ENCODE data around the gene PTGS2. TPM values are rescaled to one million over a fixed set of nuclear protein-coding genes. Genes with fewer than 3 reads are reported as not detected.

The PTGS2 gene
- total RNA-seq (1 to 10 TPM in 6 of 10 donors, under 1 TPM in 4; 0.30 to 7.1 (median 1.8) TPM), polyA plus RNA-seq (under 1 TPM; 0.23 to 0.29 TPM)
- long read RNA-seq, donor 1 = 0 reads
- long read RNA-seq, donor 2, full-length matches to known transcripts = 3 of 3 reads
- long read RNA-seq, donor 2, partial matches to known transcripts = 0 of 3 reads
- long read RNA-seq, donor 2, other reads (novel, unspliced or antisense) = 0 of 3 reads
- long read RNA-seq, donor 3, partial matches to known transcripts = 1 of 1 reads
- long read RNA-seq, donor 3, other reads (novel, unspliced or antisense) = 0 of 1 reads

GRCh38 chr1:186680245-186681061, at the start of gene PTGS2:
TSS of gene PTGS2 (minus strand) at chr1:186680423. CDS start at chr1:186680290, 133 bp downstream.
- peak within 1 kb of the TSS; percentile 18 to 86 (median 80) for H3K27ac ChIP-seq
- peaks cover 0 to 21% (median 10%) of the 10 kb centered on the region in 7 donors for H3K27me3 ChIP-seq
- peak; percentile 63 to 73 for DNase-seq
- no peaks in the 10 kb centered on the region for H3K9me3 ChIP-seq
- H3K4me3 ChIP-seq = peak within 1 kb of the TSS; percentile 41 to 67 (median 59)
- peak; percentile 91 to 97 (median 94) for ATAC-seq
- peak in 6 of 9 donors; percentile 20 to 55 (median 46) for TF ChIP-seq CTCF (IDR thresholded peaks at IDR 0.05)
- peaks cover 0 to 15% (median 0%) of the 10 kb centered on the region in 9 donors for H3K4me1 ChIP-seq
- H3K36me3 ChIP-seq = peaks cover 0 to 30% (median 0%) of the 10 kb centered on the region in 9 donors
- intact Hi-C loops (cut with DNase I) = loop anchor here in 1 of 10 donors (10.0 kb wide), 3 partner anchors 76 to 304 kb away; no protein-coding TSS in a partner anchor
- 0 to 1% methylated on average over 52 of the region's 52 CpGs for WGBS, 2 donors

GRCh38 chr1:186722711-186723309, 42.6 kb upstream of the PTGS2 start:
- TF ChIP-seq CTCF (IDR thresholded peaks at IDR 0.05) = peak in 7 of 9 donors; percentile 25 to 58 (median 44)
- no peak overlapping the region for H3K27ac ChIP-seq
- DNase-seq = peak in 1 of 2 donors; percentile 14
- WGBS, 2 donors = 54 to 58% methylated on average over 3 of the region's 3 CpGs
- no peaks in the 10 kb centered on the region for H3K36me3 ChIP-seq
- no peaks in the 10 kb centered on the region for H3K4me1 ChIP-seq
- no peak for ATAC-seq
- H3K4me3 ChIP-seq = no peak overlapping the region
- intact Hi-C loops (cut with DNase I) = loop anchor here in 1 of 10 donors (5.0 kb wide), 1 partner anchor 189 kb away; no protein-coding TSS in a partner anchor
- H3K9me3 ChIP-seq = peaks cover 0 to 20% (median 0%) of the 10 kb centered on the region in 11 donors
- no peaks in the 10 kb centered on the region for H3K27me3 ChIP-seq

GRCh38 chr1:186717286-186717685, 37.1 kb upstream of the PTGS2 start:
- TF ChIP-seq CTCF (IDR thresholded peaks at IDR 0.05) = no peak
- ATAC-seq = no peak
- intact Hi-C loops (cut with DNase I) = no loop called here
- no peak for DNase-seq
- Histone ChIP-seq H3K27ac (no peak overlapping the region), H3K9me3 (no peaks in the 10 kb centered on the region), H3K4me3 (no peak overlapping the region), H3K36me3 (no peaks in the 10 kb centered on the region), H3K4me1 (no peaks in the 10 kb centered on the region), H3K27me3 (no peaks in the 10 kb centered on the region)
- WGBS, 2 donors = 30 to 37% methylated on average over 2 of the region's 2 CpGs
